Suprapubic skin (tissue), 4 donors: ENCODE measurements around the gene IER5. TPM values are rescaled to one million over a fixed set of nuclear protein-coding genes. Genes with fewer than 3 reads are reported as not detected.

ENCODE experiments used
- DNase-seq, 2 donors: peaks; one replicate each; pipeline ENCODE4 v3.0.0-alpha.2; 2019; ENCODE audit warnings: low spot score in 2 of 2
- H3K27ac ChIP-seq: fragments of 200-600 bp; sonication (generic); one replicate; pipeline ENCODE4 v1.5.1; 2019
- H3K27me3 ChIP-seq: fragments of 200-600 bp; sonication (generic); one replicate; pipeline ENCODE4 v1.5.1; 2019
- H3K36me3 ChIP-seq: fragments of 200-600 bp; sonication (generic); one replicate; pipeline ENCODE4 v1.5.1; 2019
- H3K4me1 ChIP-seq: fragments of 200-600 bp; sonication (generic); one replicate; pipeline ENCODE4 v1.5.1; 2019
- H3K4me3 ChIP-seq: fragments of 200-600 bp; sonication (generic); one replicate; pipeline ENCODE4 v1.5.1; 2019; ENCODE audit warnings: mild to moderate bottlenecking
- H3K9me3 ChIP-seq: fragments of 200-600 bp; sonication (generic); one replicate; pipeline ENCODE4 v1.5.1; 2019
- EP300 ChIP-seq: sonication (generic); formaldehyde crosslinking; IDR thresholded peaks from one replicate; pipeline ENCODE4 v1.6.1; 2017; ENCODE audit warnings: antibody characterized with exemption
- POLR2A ChIP-seq, 2 donors: fragments of 450-650 bp; IDR thresholded peaks; one replicate each; pipeline ENCODE4 v1.6.1; 2017; ENCODE audit warnings: antibody characterized with exemption in 2 of 2, mild to moderate bottlenecking in 2 of 2, moderate library complexity in 2 of 2
- POLR2AphosphoS5 ChIP-seq, 3 donors: sonication (generic); formaldehyde crosslinking; IDR thresholded peaks; one replicate each; pipeline ENCODE4 v1.6.1; 2017; ENCODE audit warnings: antibody characterized with exemption in 3 of 3
- whole genome bisulfite sequencing: methylation state at CpG from one replicate; pipeline ENCODE4 v1.1.5; 2018; 5-methylcytosine and 5-hydroxymethylcytosine counted together
- total RNA-seq, 4 donors: library from RNA; depleted of rRNA; stranded (reverse); fragments of >200 nt; gene quantifications; one replicate each; pipeline ENCODE4 v1.1.0, GENCODE V29; 2016
- TF ChIP-seq, protein P1 (sequence below), 2 donors: fragments of 200-600 bp in 1 of 2; fragments of 450-650 bp in 1 of 2; sonication (generic) in 1 of 2; IDR thresholded peaks; one replicate each; pipeline ENCODE4 v1.5.1; 2016 to 2019; ENCODE audit warnings: antibody characterized with exemption in 2 of 2, mild to moderate bottlenecking in 1 of 2, moderate library complexity in 1 of 2

Gene IER5
- total RNA-seq, 4 donors from 2014 or later, result 11.3 to 30.4 (median 24.4) TPM

DNA sequence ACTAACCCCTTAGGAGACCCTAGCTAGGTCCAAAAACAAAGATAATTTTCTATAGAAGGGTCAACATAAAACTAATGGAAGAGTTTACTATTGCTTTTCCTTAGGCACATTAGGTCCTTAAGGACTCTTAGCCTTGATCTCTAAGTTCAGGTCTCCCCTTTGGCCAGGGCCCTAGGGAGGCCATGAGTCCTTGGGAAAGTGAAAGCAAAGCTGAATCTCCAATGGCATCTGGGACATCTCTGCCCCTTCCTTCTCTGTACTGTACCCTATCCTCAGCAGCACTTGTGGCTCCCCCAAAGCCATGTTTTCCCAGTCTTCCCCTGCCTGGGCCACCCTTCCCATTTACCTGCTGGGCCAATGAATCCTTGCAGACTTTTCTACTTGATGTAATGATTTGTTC is 14.3 kb downstream of the IER5 start:
- Histone ChIP-seq H3K27ac (no peak overlapping the region), H3K36me3 (no peaks in the 10 kb centered on the region)
- TF ChIP-seq POLR2AphosphoS5 (IDR thresholded peaks at IDR 0.05) (no peak), EP300 (no peak), POLR2A (IDR thresholded peaks at IDR 0.05) (no peak)
- TF ChIP-seq, protein P1, sequence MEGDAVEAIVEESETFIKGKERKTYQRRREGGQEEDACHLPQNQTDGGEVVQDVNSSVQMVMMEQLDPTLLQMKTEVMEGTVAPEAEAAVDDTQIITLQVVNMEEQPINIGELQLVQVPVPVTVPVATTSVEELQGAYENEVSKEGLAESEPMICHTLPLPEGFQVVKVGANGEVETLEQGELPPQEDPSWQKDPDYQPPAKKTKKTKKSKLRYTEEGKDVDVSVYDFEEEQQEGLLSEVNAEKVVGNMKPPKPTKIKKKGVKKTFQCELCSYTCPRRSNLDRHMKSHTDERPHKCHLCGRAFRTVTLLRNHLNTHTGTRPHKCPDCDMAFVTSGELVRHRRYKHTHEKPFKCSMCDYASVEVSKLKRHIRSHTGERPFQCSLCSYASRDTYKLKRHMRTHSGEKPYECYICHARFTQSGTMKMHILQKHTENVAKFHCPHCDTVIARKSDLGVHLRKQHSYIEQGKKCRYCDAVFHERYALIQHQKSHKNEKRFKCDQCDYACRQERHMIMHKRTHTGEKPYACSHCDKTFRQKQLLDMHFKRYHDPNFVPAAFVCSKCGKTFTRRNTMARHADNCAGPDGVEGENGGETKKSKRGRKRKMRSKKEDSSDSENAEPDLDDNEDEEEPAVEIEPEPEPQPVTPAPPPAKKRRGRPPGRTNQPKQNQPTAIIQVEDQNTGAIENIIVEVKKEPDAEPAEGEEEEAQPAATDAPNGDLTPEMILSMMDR (IDR thresholded peaks at IDR 0.05), result no peak

DNA sequence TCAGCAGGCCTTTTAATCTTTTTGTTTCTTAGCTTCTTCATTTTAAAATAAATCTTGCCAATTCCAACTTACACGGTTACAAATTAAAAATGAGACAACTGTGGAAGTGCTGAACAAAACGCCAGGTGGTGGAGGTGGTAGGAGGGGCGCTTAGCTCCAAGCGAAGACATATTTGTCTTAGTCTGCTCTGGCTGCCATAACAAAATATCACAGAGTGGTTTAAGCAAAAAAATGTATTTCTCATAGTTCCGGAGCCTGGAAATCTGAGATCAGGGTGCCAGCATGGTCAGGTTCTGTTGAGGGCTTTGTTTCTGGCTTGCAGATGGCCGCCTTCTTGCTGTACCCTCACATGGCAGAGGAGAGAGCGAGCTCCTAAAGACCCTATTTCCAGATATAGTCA is 14.9 kb downstream of the IER5 start:
- H3K4me1 ChIP-seq, result peaks cover 59% of the 10 kb centered on the region
- H3K4me3 ChIP-seq, result no peak overlapping the region
- TF ChIP-seq, protein P1 (IDR thresholded peaks at IDR 0.05), result no peak
- TF ChIP-seq POLR2AphosphoS5 (IDR thresholded peaks at IDR 0.05) (no peak), POLR2A (IDR thresholded peaks at IDR 0.05) (no peak), EP300 (no peak)
- no peaks in the 10 kb centered on the region for H3K9me3 ChIP-seq
- no peak for DNase-seq
- no peak overlapping the region for H3K27ac ChIP-seq
- no peaks in the 10 kb centered on the region for H3K27me3 ChIP-seq
- no peaks in the 10 kb centered on the region for H3K36me3 ChIP-seq
- WGBS, result 89% methylated on average over 7 of the region's 7 CpGs

More for the DNA sequence above, 14.3 kb downstream of the IER5 start:
- Histone ChIP-seq H3K4me3 (no peak overlapping the region), H3K9me3 (no peaks in the 10 kb centered on the region), H3K27me3 (no peaks in the 10 kb centered on the region), H3K4me1 (peaks cover 60% of the 10 kb centered on the region)
- no peak for DNase-seq

DNA sequence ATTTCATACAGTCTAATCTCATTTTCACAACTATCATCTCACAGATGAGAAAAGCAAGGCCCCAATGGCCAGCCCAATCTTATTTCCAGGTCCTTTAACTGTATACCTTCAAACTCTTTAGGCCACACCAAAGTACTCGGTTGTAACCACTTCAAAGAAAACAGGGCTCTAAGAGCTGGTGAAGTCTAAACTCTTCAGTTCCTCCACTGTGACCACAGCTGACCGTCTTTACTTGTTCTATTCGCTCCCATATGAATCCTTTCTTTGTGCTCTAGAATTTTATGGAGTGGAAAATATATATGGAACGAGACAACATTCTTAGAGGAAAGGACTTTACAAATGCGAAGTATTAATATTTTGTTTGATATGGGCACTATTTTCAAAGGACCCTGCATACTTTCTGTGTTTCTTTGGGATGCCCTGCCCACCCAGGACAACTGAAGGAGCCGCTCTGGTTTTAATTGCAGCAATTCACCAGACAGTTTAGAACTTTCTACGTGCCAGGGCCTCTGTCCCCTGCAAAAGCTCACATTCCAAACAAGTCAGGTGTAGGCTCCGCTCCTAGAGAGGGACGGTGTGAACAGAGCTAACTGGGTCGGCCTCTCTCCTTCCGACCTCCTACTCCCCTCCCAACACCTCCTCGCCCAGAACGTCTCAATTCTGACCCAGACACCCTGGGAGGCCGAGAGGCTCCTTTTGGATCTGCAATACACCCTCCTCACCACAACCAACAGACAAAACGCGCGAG is 15.7 kb downstream of the IER5 start:
- no peaks in the 10 kb centered on the region for H3K36me3 ChIP-seq
- TF ChIP-seq, protein P1 (IDR thresholded peaks at IDR 0.05), result no peak
- TF ChIP-seq POLR2A (IDR thresholded peaks at IDR 0.05) (no peak), EP300 (no peak), POLR2AphosphoS5 (IDR thresholded peaks at IDR 0.05) (no peak)
- no peak for DNase-seq
- no peaks in the 10 kb centered on the region for H3K27me3 ChIP-seq
- no peaks in the 10 kb centered on the region for H3K9me3 ChIP-seq
- 27% methylated on average over 17 of the region's 17 CpGs for WGBS
- H3K27ac ChIP-seq, result peak overlapping the region; percentile 89
- H3K4me3 ChIP-seq, result peak overlapping the region; percentile 76
- peaks cover 55% of the 10 kb centered on the region for H3K4me1 ChIP-seq

DNA sequence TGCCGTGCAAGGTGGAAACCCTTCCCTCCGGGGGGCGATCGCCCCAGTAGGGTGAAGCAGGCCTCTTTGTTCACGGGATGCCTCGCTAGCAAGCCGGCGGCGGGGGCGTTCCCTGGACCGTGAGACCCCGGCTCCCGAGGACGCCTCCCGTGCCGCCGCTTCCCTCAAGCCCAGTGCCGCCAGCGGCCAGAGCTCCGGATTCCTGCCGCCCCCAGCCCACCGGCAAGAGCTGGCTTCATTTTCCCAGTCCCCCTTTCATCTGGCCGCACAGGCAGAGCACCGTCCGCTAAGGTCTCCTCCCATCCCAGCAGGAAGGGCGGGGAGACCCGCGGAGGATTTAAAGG is 16.3 kb downstream of the IER5 start:
- no peaks in the 10 kb centered on the region for H3K36me3 ChIP-seq
- H3K9me3 ChIP-seq, result no peaks in the 10 kb centered on the region
- 0% methylated on average over 6 of the region's 28 CpGs for WGBS
- no peaks in the 10 kb centered on the region for H3K27me3 ChIP-seq
- peak; percentile 77 to 83 for DNase-seq
- H3K27ac ChIP-seq, result peak overlapping the region; percentile 89
- H3K4me1 ChIP-seq, result peaks cover 49% of the 10 kb centered on the region
- no peak for TF ChIP-seq POLR2AphosphoS5 (IDR thresholded peaks at IDR 0.05)
- TF ChIP-seq, protein P1 (IDR thresholded peaks at IDR 0.05), result peak in 1 of 2 donors; percentile 14
- H3K4me3 ChIP-seq, result peak overlapping the region; percentile 76

DNA sequence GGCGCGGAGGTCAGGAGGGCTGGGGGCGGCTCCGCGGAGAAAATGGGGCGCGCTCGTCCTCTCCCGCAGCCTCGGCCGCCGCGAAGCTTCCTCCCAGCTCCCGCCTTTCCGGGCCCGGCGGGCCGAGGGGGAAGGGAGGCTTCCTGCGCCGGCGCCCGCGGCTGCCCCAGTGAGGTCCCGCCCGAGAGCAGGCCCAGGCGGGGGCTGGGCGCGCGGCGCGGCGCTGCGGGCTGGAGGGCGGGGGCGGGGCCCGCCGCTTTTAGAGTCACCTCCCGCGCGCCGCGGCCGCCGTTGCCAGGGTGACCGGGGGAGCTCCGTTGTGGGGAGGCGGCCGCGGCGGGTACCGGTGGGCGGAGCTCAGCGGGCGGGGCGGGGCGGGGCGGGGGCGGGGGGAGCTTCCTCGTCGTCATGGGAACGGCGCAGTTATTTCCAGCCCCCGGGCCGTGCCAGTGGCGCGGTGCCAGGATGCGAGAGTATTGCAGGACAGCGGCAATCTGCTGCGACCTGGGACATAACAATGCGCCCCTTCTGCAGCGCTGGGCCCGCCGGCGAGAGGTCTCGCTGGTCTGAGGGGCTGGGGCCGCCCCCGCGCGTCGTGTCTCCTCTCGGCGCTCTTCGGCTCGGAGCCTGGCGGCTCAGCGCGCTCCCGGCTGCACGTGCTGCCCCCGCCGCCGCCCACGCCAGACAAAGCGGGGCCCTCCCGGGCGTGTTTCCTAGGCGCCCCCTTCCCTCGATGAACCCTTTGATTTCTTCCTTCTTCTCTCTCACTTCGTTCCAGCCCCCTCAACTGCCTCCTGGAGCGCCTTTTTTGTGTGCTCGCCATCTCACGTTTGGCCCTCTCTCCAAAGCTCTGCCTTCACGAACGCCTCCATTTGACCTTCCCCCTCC is 16.9 kb downstream of the IER5 start:
- Histone ChIP-seq H3K9me3 (no peaks in the 10 kb centered on the region), H3K4me3 (peak overlapping the region; percentile 76), H3K36me3 (no peaks in the 10 kb centered on the region), H3K27ac (peak overlapping the region; percentile 89), H3K27me3 (no peaks in the 10 kb centered on the region), H3K4me1 (peaks cover 43% of the 10 kb centered on the region)
- peak; percentile 96 to 97 for DNase-seq
- WGBS, result 3% methylated on average over 31 of the region's 104 CpGs
- TF ChIP-seq POLR2A (IDR thresholded peaks at IDR 0.05) (peak in 1 of 2 donors; percentile 66), EP300 (no peak), POLR2AphosphoS5 (IDR thresholded peaks at IDR 0.05) (peak in 2 of 3 donors; percentile 27 to 65)
- TF ChIP-seq, protein P1 (IDR thresholded peaks at IDR 0.05), result no peak
